CD4-positive, alpha-beta T cell (primary cell): ENCODE measurements around the gene ANKRD28. TPM values are rescaled to one million over a fixed set of nuclear protein-coding genes. Genes with fewer than 3 reads are reported as not detected.

Source experiments
- ATAC-seq: fragments of 200-7000 bp; cut with Tn5 transposase; one replicate; pipeline ENCODE4 v1.10.0; 2022; ENCODE audit warnings: mild to moderate bottlenecking; ENCODE audit not compliant: poor library complexity
- CTCF ChIA-PET: fragments of 350-600 bp; sonication (Branson Sonifier 250); formaldehyde crosslinking; loops from one replicate; lab custom pipeline; 2021; ENCODE audit warnings: antibody characterized with exemption, inconsistent platforms; lab: Charles Lee
- POLR2A ChIA-PET: fragments of 350-600 bp; sonication (Branson Sonifier 250); formaldehyde crosslinking; loops from one replicate; lab custom pipeline; 2021; ENCODE audit warnings: antibody characterized with exemption, inconsistent platforms; lab: Charles Lee
- DNase-seq, 14 experiments: peaks; one replicate each; pipeline ENCODE4 v3.0.0-alpha.2; 2013 to 2020; ENCODE audit warnings: mixed read lengths in 2 of 14
- H3K27ac ChIP-seq, 2 donors: one replicate each; pipeline versions ENCODE4 v1.5.1 to v1.7.0; 2013; ENCODE audit warnings: low read length in 2 of 2, low read depth in 1 of 2, mild to moderate bottlenecking in 1 of 2
- H3K27me3 ChIP-seq, 2 experiments: 1 replicate in 1 of 2; 2 replicates in 1 of 2; pipeline versions ENCODE4 v1.6.1 to v1.7.0; 2013; ENCODE audit warnings: low read length in 2 of 2, control low read depth in 1 of 2, mild to moderate bottlenecking in 1 of 2, moderate library complexity in 1 of 2; ENCODE audit not compliant: insufficient read depth in 2 of 2, control insufficient read depth in 1 of 2
- H3K36me3 ChIP-seq: one replicate; pipeline ENCODE4 v1.6.1; 2013; ENCODE audit warnings: low read length, control low read depth; ENCODE audit not compliant: insufficient read depth
- H3K4me1 ChIP-seq: one replicate; pipeline ENCODE4 v1.6.1; 2013; ENCODE audit warnings: low read length, control low read depth; ENCODE audit not compliant: insufficient read depth
- H3K4me3 ChIP-seq: one replicate; pipeline ENCODE4 v1.5.1; 2013; ENCODE audit warnings: mild to moderate bottlenecking, low read length, moderate library complexity
- H3K9me3 ChIP-seq, 2 experiments: 1 replicate in 1 of 2; 2 replicates in 1 of 2; pipeline versions ENCODE4 v1.6.1 to v1.7.0; 2013; ENCODE audit warnings: low read length in 2 of 2, mild to moderate bottlenecking in 2 of 2, control low read depth in 1 of 2, moderate library complexity in 1 of 2; ENCODE audit not compliant: control insufficient read depth in 1 of 2, insufficient read depth in 1 of 2
- H3K27ac Mint-ChIP-seq: one replicate; pipeline ENCODE4 v1.8.0; 2020; ENCODE audit warnings: mixed read lengths
- H3K27me3 Mint-ChIP-seq: one replicate; pipeline ENCODE4 v1.8.0; 2021; ENCODE audit warnings: mixed read lengths
- H3K36me3 Mint-ChIP-seq: one replicate; pipeline ENCODE4 v1.8.0; 2021; ENCODE audit warnings: low read depth, mixed read lengths
- H3K4me1 Mint-ChIP-seq: one replicate; pipeline ENCODE4 v1.8.0; 2021; ENCODE audit warnings: low read depth, mixed read lengths
- H3K4me3 Mint-ChIP-seq: one replicate; pipeline ENCODE4 v1.8.0; 2020; ENCODE audit warnings: mild to moderate bottlenecking, mixed read lengths
- H3K9me3 Mint-ChIP-seq: one replicate; pipeline ENCODE4 v1.8.0; 2020; ENCODE audit warnings: mixed read lengths
- intact Hi-C, 2 experiments: fragments of 100-400 bp; cut with DNase I in 1 of 2; cut with micrococcal nuclease in 1 of 2; formaldehyde crosslinking; loops; one replicate each; pipeline versions ENCODE4 v1.15.1 to v1.9.0; 2023 to 2025; cut with DNase I, micrococcal nuclease
- total RNA-seq, 174 experiments: library from RNA in 2 of 174; stranded (reverse) in 2 of 174; gene quantifications; one replicate each; pipeline ENCODE4 v1.2.3 and lab custom pipeline; 2021 to 2026
- TF ChIP-seq, protein P1 (sequence below): fragments of 200-600 bp; IDR thresholded peaks from one replicate; pipeline ENCODE4 v1.8.0; 2022; ENCODE audit warnings: antibody characterized with exemption, mild to moderate bottlenecking

Gene ANKRD28
- total RNA-seq, 2 experiments from 2014 or later, result 36.6 to 43.1 TPM

DNA sequence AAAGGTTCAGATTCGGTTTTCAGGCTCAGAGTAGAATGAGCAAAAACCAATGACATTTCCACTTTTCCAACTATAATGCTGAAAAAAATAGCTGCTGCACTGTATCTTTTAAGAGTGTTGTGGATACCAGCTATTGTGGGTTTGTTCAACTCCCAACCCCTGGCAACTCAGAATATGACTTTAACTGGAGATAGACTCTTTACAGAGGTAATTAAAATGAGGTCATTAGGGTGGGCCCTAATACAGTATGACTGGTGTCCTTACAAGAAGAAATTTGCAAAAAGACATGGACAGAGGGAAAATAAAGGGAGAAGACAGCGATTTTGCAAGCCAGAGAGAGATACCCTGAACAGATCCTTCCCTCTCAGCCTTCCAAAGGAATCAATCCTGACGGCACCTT is 39.5 kb downstream of the ANKRD28 start:
- CTCF ChIA-PET, result no interaction called here
- Mint-ChIP-seq H3K4me3 (no peak overlapping the region), H3K9me3 (no peaks in the 10 kb centered on the region)

GRCh38 chr3:15757824-15758223 is 40.0 kb downstream of the ANKRD28 start:
- Mint-ChIP-seq H3K27ac (no peak overlapping the region), H3K36me3 (peaks cover 53% of the 10 kb centered on the region), H3K4me1 (peaks cover 9% of the 10 kb centered on the region), H3K9me3 (no peaks in the 10 kb centered on the region), H3K27me3 (no peaks in the 10 kb centered on the region), H3K4me3 (no peak overlapping the region)
- ATAC-seq, result no peak
- DNase-seq, result no peak
- H3K9me3 ChIP-seq, result no peaks in the 10 kb centered on the region
- peaks cover 8% of the 10 kb centered on the region for H3K36me3 ChIP-seq
- CTCF ChIA-PET, result no interaction called here
- no peak overlapping the region for H3K27ac ChIP-seq
- POLR2A ChIA-PET, result no interaction called here
- H3K4me1 ChIP-seq, result no peaks in the 10 kb centered on the region
- H3K27me3 ChIP-seq, result no peaks in the 10 kb centered on the region
- no peak overlapping the region for H3K4me3 ChIP-seq
- intact Hi-C loops, result no loop called here
- TF ChIP-seq, protein P1, sequence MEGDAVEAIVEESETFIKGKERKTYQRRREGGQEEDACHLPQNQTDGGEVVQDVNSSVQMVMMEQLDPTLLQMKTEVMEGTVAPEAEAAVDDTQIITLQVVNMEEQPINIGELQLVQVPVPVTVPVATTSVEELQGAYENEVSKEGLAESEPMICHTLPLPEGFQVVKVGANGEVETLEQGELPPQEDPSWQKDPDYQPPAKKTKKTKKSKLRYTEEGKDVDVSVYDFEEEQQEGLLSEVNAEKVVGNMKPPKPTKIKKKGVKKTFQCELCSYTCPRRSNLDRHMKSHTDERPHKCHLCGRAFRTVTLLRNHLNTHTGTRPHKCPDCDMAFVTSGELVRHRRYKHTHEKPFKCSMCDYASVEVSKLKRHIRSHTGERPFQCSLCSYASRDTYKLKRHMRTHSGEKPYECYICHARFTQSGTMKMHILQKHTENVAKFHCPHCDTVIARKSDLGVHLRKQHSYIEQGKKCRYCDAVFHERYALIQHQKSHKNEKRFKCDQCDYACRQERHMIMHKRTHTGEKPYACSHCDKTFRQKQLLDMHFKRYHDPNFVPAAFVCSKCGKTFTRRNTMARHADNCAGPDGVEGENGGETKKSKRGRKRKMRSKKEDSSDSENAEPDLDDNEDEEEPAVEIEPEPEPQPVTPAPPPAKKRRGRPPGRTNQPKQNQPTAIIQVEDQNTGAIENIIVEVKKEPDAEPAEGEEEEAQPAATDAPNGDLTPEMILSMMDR, result no peak

More for the DNA sequence above, 39.5 kb downstream of the ANKRD28 start:
- Histone ChIP-seq H3K4me3 (no peak overlapping the region), H3K36me3 (peaks cover 13% of the 10 kb centered on the region), H3K4me1 (no peaks in the 10 kb centered on the region), H3K27me3 (no peaks in the 10 kb centered on the region), H3K27ac (no peak overlapping the region), H3K9me3 (no peaks in the 10 kb centered on the region)
- peaks cover 52% of the 10 kb centered on the region for H3K36me3 Mint-ChIP-seq
- peaks cover 9% of the 10 kb centered on the region for H3K4me1 Mint-ChIP-seq
- ATAC-seq (no peak), DNase-seq (no peak)
- intact Hi-C loops, result no loop called here
- H3K27me3 Mint-ChIP-seq, result no peaks in the 10 kb centered on the region
- POLR2A ChIA-PET, result no interaction called here
- no peak overlapping the region for H3K27ac Mint-ChIP-seq
- TF ChIP-seq, protein P1, result no peak

DNA sequence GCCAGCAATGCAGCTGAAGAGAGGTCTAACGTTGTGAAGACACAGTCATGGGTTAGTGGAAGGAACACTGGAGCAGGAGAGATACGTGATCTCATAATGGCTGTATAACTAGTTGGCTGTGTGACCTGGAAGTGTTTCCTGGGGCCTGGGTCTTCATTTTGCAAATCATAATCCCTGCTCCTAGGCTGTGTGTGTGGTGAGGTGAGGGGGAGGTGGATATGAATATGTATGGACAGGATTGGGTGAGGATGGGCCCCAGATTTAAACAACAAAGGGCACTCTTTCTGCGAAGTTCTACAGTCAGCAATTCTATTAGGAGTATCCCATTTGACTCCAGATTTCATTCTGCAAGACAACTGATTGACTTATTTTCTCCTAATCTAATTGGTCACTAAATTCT is 41.3 kb downstream of the ANKRD28 start:
- intact Hi-C loops, result no loop called here
- Mint-ChIP-seq H3K4me1 (peaks cover 9% of the 10 kb centered on the region), H3K4me3 (no peak overlapping the region), H3K27me3 (no peaks in the 10 kb centered on the region), H3K36me3 (peaks cover 50% of the 10 kb centered on the region), H3K27ac (no peak overlapping the region), H3K9me3 (no peaks in the 10 kb centered on the region)
- no peak overlapping the region for H3K27ac ChIP-seq
- ChIA-PET POLR2A (no interaction called here), CTCF (no interaction called here)
- no peaks in the 10 kb centered on the region for H3K27me3 ChIP-seq
- TF ChIP-seq, protein P1, result no peak
- H3K36me3 ChIP-seq, result peaks cover 8% of the 10 kb centered on the region
- DNase-seq (no peak), ATAC-seq (no peak)
- no peaks in the 10 kb centered on the region for H3K4me1 ChIP-seq
- H3K4me3 ChIP-seq, result no peak overlapping the region
- H3K9me3 ChIP-seq, result no peaks in the 10 kb centered on the region
